HUES6 (cell line): ENCODE measurements around the gene KCND3.

Source experiments
- H3K27ac ChIP-seq: 2 replicates; pipeline ENCODE4 v1.7.0; 2013; ENCODE audit warnings: low read depth, mild to moderate bottlenecking, low read length, inconsistent platforms
- H3K27me3 ChIP-seq: 2 replicates; pipeline ENCODE4 v1.6.1; 2013; ENCODE audit warnings: low read length; ENCODE audit not compliant: control insufficient read depth, insufficient read depth
- H3K36me3 ChIP-seq: 2 replicates; pipeline ENCODE4 v1.6.1; 2013; ENCODE audit warnings: low read length; ENCODE audit not compliant: control insufficient read depth, insufficient read depth
- H3K4me1 ChIP-seq: 2 replicates; pipeline ENCODE4 v1.6.1; 2013; ENCODE audit warnings: low read length; ENCODE audit not compliant: control insufficient read depth, insufficient read depth
- H3K4me3 ChIP-seq: 2 replicates; pipeline ENCODE4 v1.5.1; 2013; ENCODE audit warnings: low read depth, low read length
- H3K9ac ChIP-seq: one replicate; pipeline ENCODE4 v1.6.1; 2013; ENCODE audit warnings: mild to moderate bottlenecking, low read length
- H3K9me3 ChIP-seq: 2 replicates; pipeline ENCODE4 v1.6.1; 2013; ENCODE audit warnings: low read depth, low read length; ENCODE audit not compliant: control insufficient read depth, insufficient read depth

The KCND3 gene

GRCh38 chr1:111882986-111883560 lies 106.4 kb downstream of the KCND3 start:
- H3K36me3 ChIP-seq: no peaks in the 10 kb centered on the region
- 0 out of 2 replicates have a peak, but pooled peaks cover 2% of the 10 kb centered on the region for H3K27me3 ChIP-seq
- no peak overlapping the region for H3K27ac ChIP-seq
- H3K4me1 ChIP-seq: peaks cover 11% of the 10 kb centered on the region
- no peaks in the 10 kb centered on the region for H3K9me3 ChIP-seq
- no peak overlapping the region for H3K9ac ChIP-seq
- H3K4me3 ChIP-seq: no peak overlapping the region

GRCh38 chr1:111882559-111882958 lies 106.9 kb downstream of the KCND3 start:
- H3K27me3 ChIP-seq: no peaks in the 10 kb centered on the region
- H3K9ac ChIP-seq: no peak overlapping the region
- H3K4me3 ChIP-seq: no peak overlapping the region
- H3K36me3 ChIP-seq: no peaks in the 10 kb centered on the region
- H3K9me3 ChIP-seq: no peaks in the 10 kb centered on the region
- peaks cover 11% of the 10 kb centered on the region for H3K4me1 ChIP-seq
- H3K27ac ChIP-seq: no peak overlapping the region

GRCh38 chr1:111880881-111881837 lies 108.3 kb downstream of the KCND3 start:
- H3K4me1 ChIP-seq: peaks cover 3% of the 10 kb centered on the region; the same call in 1 of the 2 replicates
- H3K27ac ChIP-seq: no peak overlapping the region
- H3K9ac ChIP-seq: no peak overlapping the region
- H3K36me3 ChIP-seq: no peaks in the 10 kb centered on the region
- H3K9me3 ChIP-seq: no peaks in the 10 kb centered on the region
- no peaks in the 10 kb centered on the region; the same call in 1 of the 2 replicates for H3K27me3 ChIP-seq
- no peak overlapping the region for H3K4me3 ChIP-seq

GRCh38 chr1:111879081-111879480 lies 110.4 kb downstream of the KCND3 start:
- H3K9me3 ChIP-seq: no peaks in the 10 kb centered on the region
- H3K27ac ChIP-seq: no peak overlapping the region
- H3K36me3 ChIP-seq: no peaks in the 10 kb centered on the region
- H3K27me3 ChIP-seq: peaks cover under 1% of the 10 kb centered on the region; the same call in 1 of the 2 replicates
- H3K4me3 ChIP-seq: no peak overlapping the region
- H3K4me1 ChIP-seq: no peaks in the 10 kb centered on the region
- H3K9ac ChIP-seq: no peak overlapping the region

- no peak overlapping the region for H3K9ac ChIP-seq
- H3K4me3 ChIP-seq: no peak overlapping the region
- no peaks in the 10 kb centered on the region for H3K4me1 ChIP-seq
- peaks cover 3% of the 10 kb centered on the region; the same call in 1 of the 2 replicates for H3K27me3 ChIP-seq
- H3K9me3 ChIP-seq: no peaks in the 10 kb centered on the region
- H3K27ac ChIP-seq: no peak overlapping the region
- H3K36me3 ChIP-seq: no peaks in the 10 kb centered on the region
These were observed 110.8 kb downstream of the KCND3 start for GRCh38 chr1:111878649-111879048.

GRCh38 chr1:111878091-111878490 lies 111.4 kb downstream of the KCND3 start:
- Histone ChIP-seq H3K36me3 (no peaks in the 10 kb centered on the region), H3K4me3 (no peak overlapping the region), H3K27me3 (peaks cover 8% of the 10 kb centered on the region; the same call in 1 of the 2 replicates), H3K27ac (no peak overlapping the region), H3K9me3 (no peaks in the 10 kb centered on the region), H3K9ac (no peak overlapping the region), H3K4me1 (no peaks in the 10 kb centered on the region)

GRCh38 chr1:111876631-111877030 lies 112.8 kb downstream of the KCND3 start:
- peaks cover 20% of the 10 kb centered on the region; the same call in 1 of the 2 replicates for H3K27me3 ChIP-seq
- H3K9ac ChIP-seq: no peak overlapping the region
- no peak overlapping the region for H3K27ac ChIP-seq
- no peaks in the 10 kb centered on the region for H3K9me3 ChIP-seq
- no peak overlapping the region for H3K4me3 ChIP-seq
- H3K4me1 ChIP-seq: no peaks in the 10 kb centered on the region
- no peaks in the 10 kb centered on the region for H3K36me3 ChIP-seq

- no peaks in the 10 kb centered on the region for H3K9me3 ChIP-seq
- no peak overlapping the region for H3K27ac ChIP-seq
- no peaks in the 10 kb centered on the region for H3K36me3 ChIP-seq
- peaks cover 29% of the 10 kb centered on the region; the same call in 1 of the 2 replicates for H3K27me3 ChIP-seq
- no peak overlapping the region for H3K9ac ChIP-seq
- H3K4me3 ChIP-seq: no peak overlapping the region
- H3K4me1 ChIP-seq: no peaks in the 10 kb centered on the region
These were observed 113.8 kb downstream of the KCND3 start for GRCh38 chr1:111875640-111876039.

- Histone ChIP-seq H3K36me3 (no peaks in the 10 kb centered on the region), H3K27ac (no peak overlapping the region), H3K4me3 (no peak overlapping the region), H3K27me3 (peaks cover 39% of the 10 kb centered on the region; the same call in 1 of the 2 replicates), H3K9me3 (no peaks in the 10 kb centered on the region), H3K9ac (no peak overlapping the region), H3K4me1 (no peaks in the 10 kb centered on the region)
These were observed 115.9 kb downstream of the KCND3 start for GRCh38 chr1:111873460-111874030.

- Histone ChIP-seq H3K4me3 (no peak overlapping the region), H3K9me3 (no peaks in the 10 kb centered on the region), H3K9ac (no peak overlapping the region), H3K27me3 (peaks cover 39% of the 10 kb centered on the region; the same call in 1 of the 2 replicates), H3K36me3 (no peaks in the 10 kb centered on the region), H3K4me1 (no peaks in the 10 kb centered on the region), H3K27ac (no peak overlapping the region)
These were observed 119.3 kb downstream of the KCND3 start for GRCh38 chr1:111870181-111870580.
